GM21529 (cell line): ENCODE results near the gene TMF1.

Source experiments
- ATAC-seq: cut with Tn5 transposase; IDR thresholded peaks from one replicate; pipeline ENCODE4 v1.9.1; 2021; ENCODE audit not compliant: unreplicated experiment

The TMF1 gene

GRCh38 chr3:68984011-68984530, 68.1 kb downstream of the TMF1 start:
- ATAC-seq: no peak

GRCh38 chr3:68977486-68978167, 74.5 kb downstream of the TMF1 start:
- ATAC-seq: no peak

GRCh38 chr3:68974711-68975110, 77.4 kb downstream of the TMF1 start:
- no peak for ATAC-seq

GRCh38 chr3:68973639-68974038, 78.5 kb downstream of the TMF1 start:
- no peak for ATAC-seq

- peak; percentile 79 for ATAC-seq
Observed at GRCh38 chr3:68972358-68972979, 79.7 kb downstream of the TMF1 start.
